KBM-7 (cell line): ENCODE results near the gene CST7.
"Not testable (repeated sequence)": the region's sequence is repeated elsewhere in the genome, so short reads cannot be mapped to it uniquely, and the experiment has no call there.

Experiments
- DNase-seq: peaks from one replicate; pipeline ENCODE4 v3.0.0-alpha.2; 2015
- in situ Hi-C: fragments of 300-500 bp; cut with MboI; formaldehyde crosslinking; loops from 2 replicates; pipeline ENCODE4 v1.14.3; 2020; ENCODE audit warnings: low sequenced_read_pairs, low pct_unique_long_range_greater_than_20kb, mixed read lengths

Gene CST7

GRCh38 chr20:24920706-24921105 is 28.4 kb upstream of the CST7 start:
- in situ Hi-C loops, DNase-seq: not testable (repeated sequence)

DNA sequence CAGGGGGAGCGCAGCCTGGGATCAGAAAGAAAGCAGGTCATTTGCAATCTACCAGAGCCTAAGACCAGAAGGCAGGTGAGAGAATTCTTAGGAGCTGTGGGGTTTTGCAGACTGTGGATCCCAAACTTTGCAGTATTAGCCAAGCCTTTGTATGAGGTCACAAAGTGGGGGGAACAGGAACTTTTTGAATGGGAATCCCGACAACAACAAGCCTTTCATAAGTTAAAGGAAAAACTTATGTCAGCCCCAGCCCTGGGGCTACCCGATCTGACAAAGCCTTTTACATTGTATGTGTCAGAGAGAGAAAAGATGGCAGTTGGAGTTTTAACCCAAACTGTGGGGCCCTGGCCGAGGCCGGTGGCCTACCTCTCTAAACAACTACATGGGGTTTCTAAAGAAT is 19.8 kb upstream of the CST7 start:
- in situ Hi-C loops, DNase-seq: not testable (repeated sequence)

- in situ Hi-C loops, DNase-seq: not testable (repeated sequence)
Observed at GRCh38 chr20:24929867-24930723, 19.0 kb upstream of the CST7 start.

- DNase-seq: peak; percentile 14
- in situ Hi-C loops: not testable (repeated sequence)
Observed at GRCh38 chr20:24930724-24931688, 18.1 kb upstream of the CST7 start.

GRCh38 chr20:24931893-24932292 is 17.2 kb upstream of the CST7 start:
- in situ Hi-C loops: not testable (repeated sequence)
- DNase-seq: peak; percentile 29

GRCh38 chr20:24933266-24933908 is 15.7 kb upstream of the CST7 start:
- in situ Hi-C loops: no loop called here
- no peak for DNase-seq

DNA sequence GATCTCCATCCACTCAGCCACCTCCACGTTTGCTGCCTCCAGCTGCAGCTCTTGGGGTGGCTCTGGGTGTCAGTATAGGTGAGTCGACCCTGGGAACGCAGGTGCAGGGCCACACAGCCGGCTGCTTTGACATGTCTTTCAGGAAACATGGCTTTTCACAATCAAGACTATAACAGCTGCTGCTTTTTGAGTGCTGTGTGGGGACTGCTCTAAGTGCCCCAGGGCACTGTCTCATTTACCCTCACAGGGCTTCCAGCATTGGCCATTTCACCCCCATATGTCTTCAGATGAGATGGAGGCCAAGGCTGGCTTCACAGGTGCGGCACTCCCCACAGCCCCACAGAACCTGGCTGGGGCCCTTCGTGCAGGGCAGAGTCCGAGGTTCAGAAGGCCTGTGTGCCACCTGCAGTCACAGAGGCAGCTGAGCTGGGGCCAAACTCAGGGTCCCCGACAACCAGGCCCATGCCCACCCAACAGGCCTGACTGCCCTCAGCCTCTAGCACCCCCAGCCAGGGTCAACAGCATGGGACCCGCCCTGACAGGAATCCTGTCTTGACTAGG is 14.9 kb upstream of the CST7 start:
- no peak for DNase-seq
- in situ Hi-C loops: no loop called here

- no peak for DNase-seq
- in situ Hi-C loops: no loop called here
Observed at GRCh38 chr20:24934716-24935115, 14.4 kb upstream of the CST7 start.

- in situ Hi-C loops: no loop called here
- no peak for DNase-seq
Observed at GRCh38 chr20:24935140-24935539, 13.9 kb upstream of the CST7 start.

GRCh38 chr20:24935766-24936525 is 13.1 kb upstream of the CST7 start:
- in situ Hi-C loops: no loop called here
- no peak for DNase-seq

GRCh38 chr20:24936526-24937407 is 12.3 kb upstream of the CST7 start:
- DNase-seq: no peak
- in situ Hi-C loops: no loop called here

- no peak for DNase-seq
- in situ Hi-C loops: no loop called here
Observed at GRCh38 chr20:24937579-24937978, 11.5 kb upstream of the CST7 start.

- in situ Hi-C loops: no loop called here
- no peak for DNase-seq
Observed at GRCh38 chr20:24938498-24938897, 10.6 kb upstream of the CST7 start.

- in situ Hi-C loops: no loop called here
- DNase-seq: no peak
Observed at GRCh38 chr20:24939036-24939435, 10.0 kb upstream of the CST7 start.

GRCh38 chr20:24942679-24943078 is 6.4 kb upstream of the CST7 start:
- in situ Hi-C loops: no loop called here
- DNase-seq: no peak

GRCh38 chr20:24943196-24943595 is 5.9 kb upstream of the CST7 start:
- no peak for DNase-seq
- in situ Hi-C loops: no loop called here

- no peak for DNase-seq
- in situ Hi-C loops: no loop called here
Observed at GRCh38 chr20:24943731-24944130, 5.3 kb upstream of the CST7 start.

GRCh38 chr20:24946376-24946775 is 2.7 kb upstream of the CST7 start:
- in situ Hi-C loops, DNase-seq: not testable (repeated sequence)
